HEK293 (cell line): ENCODE results near the gene SH2D1B.

Experiments used
- CTCF ChIP-seq: fragments of 450-650 bp; formaldehyde crosslinking; IDR thresholded peaks from 2 replicates; pipeline ENCODE4 v1.5.1; 2016; ENCODE audit warnings: missing biosample characterization, missing genetic modification characterization
- ELK4 ChIP-seq: IDR thresholded peaks from 2 replicates; pipeline ENCODE4 v1.6.1; 2011; ENCODE audit warnings: mild to moderate bottlenecking, low read depth, low read length, borderline replicate concordance
- KLF16 ChIP-seq: fragments of 450-650 bp; formaldehyde crosslinking; IDR thresholded peaks from 2 replicates; pipeline ENCODE4 v1.5.1; 2017; ENCODE audit warnings: missing biosample characterization, missing genetic modification characterization
- KLF7 ChIP-seq: fragments of 450-650 bp; formaldehyde crosslinking; IDR thresholded peaks from 2 replicates; pipeline ENCODE4 v1.5.1; 2016; ENCODE audit warnings: missing biosample characterization, missing genetic modification characterization, borderline replicate concordance
- OSR2 ChIP-seq: fragments of 450-650 bp; formaldehyde crosslinking; IDR thresholded peaks from 2 replicates; pipeline ENCODE4 v1.5.1; 2016; ENCODE audit warnings: missing biosample characterization, missing genetic modification characterization
- REST ChIP-seq: fragments of 450-650 bp; formaldehyde crosslinking; IDR thresholded peaks from 2 replicates; pipeline ENCODE4 v1.5.1; 2016; ENCODE audit warnings: missing biosample characterization, missing genetic modification characterization
- ZNF121 ChIP-seq: fragments of 450-650 bp; formaldehyde crosslinking; IDR thresholded peaks from 2 replicates; pipeline ENCODE4 v1.5.1; 2016; ENCODE audit warnings: missing biosample characterization, missing genetic modification characterization
- ZNF24 ChIP-seq: fragments of 450-650 bp; formaldehyde crosslinking; IDR thresholded peaks from 2 replicates; pipeline ENCODE4 v1.5.1; 2016; ENCODE audit warnings: missing biosample characterization, missing genetic modification characterization
- ZNF423 ChIP-seq: fragments of 450-650 bp; formaldehyde crosslinking; IDR thresholded peaks from 2 replicates; pipeline ENCODE4 v1.5.1; 2016; ENCODE audit warnings: missing biosample characterization, missing genetic modification characterization
- ZNF549 ChIP-seq: fragments of 450-650 bp; IDR thresholded peaks from 2 replicates; pipeline ENCODE4 v1.5.1; 2018; ENCODE audit warnings: missing biosample characterization, missing genetic modification characterization, mild to moderate bottlenecking, inconsistent platforms, moderate library complexity
- ZNF560 ChIP-seq: fragments of 450-650 bp; formaldehyde crosslinking; IDR thresholded peaks from 2 replicates; pipeline ENCODE4 v1.5.1; 2017; ENCODE audit warnings: missing biosample characterization, missing genetic modification characterization, borderline replicate concordance
- ZXDB ChIP-seq: fragments of 450-650 bp; formaldehyde crosslinking; IDR thresholded peaks from 2 replicates; pipeline ENCODE4 v1.5.1; 2016; ENCODE audit warnings: missing biosample characterization, missing genetic modification characterization

DNA sequence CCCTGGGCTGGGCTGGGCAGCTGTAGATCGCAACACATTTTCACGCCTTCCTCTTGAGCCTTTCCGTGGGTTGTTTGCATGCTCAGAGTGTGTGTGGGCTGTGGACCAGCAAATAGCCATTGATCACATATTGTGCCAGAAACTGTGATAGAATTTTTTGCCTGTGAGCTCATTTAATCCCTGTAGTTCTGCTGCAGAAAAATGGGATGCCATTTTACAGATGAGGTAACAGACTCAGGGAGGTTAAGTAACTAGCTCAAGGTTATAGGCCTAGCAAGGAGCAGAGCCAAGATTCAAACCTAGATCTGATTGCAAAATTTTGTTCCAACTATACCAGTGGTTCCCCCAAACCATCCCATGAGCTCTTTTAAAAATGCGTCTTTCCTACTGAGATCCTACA is 45.8 kb downstream of the SH2D1B start:
- TF ChIP-seq KLF16 (tag by site-specific recombination) (no peak), ZNF24 (tag by site-specific recombination) (no peak), REST (no peak), CTCF (tag by site-specific recombination) (no peak), ELK4 (no peak), ZNF423 (tag by site-specific recombination) (no peak), ZXDB (no peak), ZNF121 (tag by site-specific recombination) (no peak), ZNF560 (no peak), KLF7 (tag by site-specific recombination) (no peak), OSR2 (no peak), ZNF549 (no peak)
